LHCN-M2 (cell line): Measurements from ENCODE around the gene FOXP1. TPM values are rescaled to one million over a fixed set of nuclear protein-coding genes. Genes with fewer than 3 reads are reported as not detected.

Source experiments
- DNase-seq: peaks from one replicate; pipeline ENCODE4 v3.0.0-alpha.2; 2012; ENCODE audit warnings: low read depth
- total RNA-seq: library from RNA; depleted of rRNA; stranded (reverse); fragments of >200 nt; gene quantifications from 2 replicates; pipeline ENCODE4 v1.2.3, GENCODE V29; 2014

The FOXP1 gene
- total RNA-seq, 1 experiment from 2014 or later, result 18.2 TPM

DNA sequence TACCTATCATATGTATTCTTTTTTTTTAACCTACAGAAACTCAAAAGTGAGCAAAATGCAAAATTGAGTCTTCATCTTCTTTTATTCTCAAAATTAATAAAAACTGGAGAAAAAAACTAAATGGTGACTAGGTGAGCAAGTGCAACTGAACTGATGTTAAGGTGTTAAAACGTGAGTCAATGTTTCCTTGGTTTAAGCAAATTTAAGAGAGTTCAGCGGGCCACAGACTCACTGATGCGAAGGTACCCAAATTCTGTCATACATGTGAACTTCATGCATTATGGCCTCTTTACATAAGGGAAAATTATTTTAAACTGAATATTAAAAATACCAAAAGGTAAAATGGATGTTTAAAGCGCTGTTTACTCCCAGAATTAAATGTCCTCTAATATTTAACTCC, 206.6 kb downstream of the FOXP1 start:
- no peak for DNase-seq

DNA sequence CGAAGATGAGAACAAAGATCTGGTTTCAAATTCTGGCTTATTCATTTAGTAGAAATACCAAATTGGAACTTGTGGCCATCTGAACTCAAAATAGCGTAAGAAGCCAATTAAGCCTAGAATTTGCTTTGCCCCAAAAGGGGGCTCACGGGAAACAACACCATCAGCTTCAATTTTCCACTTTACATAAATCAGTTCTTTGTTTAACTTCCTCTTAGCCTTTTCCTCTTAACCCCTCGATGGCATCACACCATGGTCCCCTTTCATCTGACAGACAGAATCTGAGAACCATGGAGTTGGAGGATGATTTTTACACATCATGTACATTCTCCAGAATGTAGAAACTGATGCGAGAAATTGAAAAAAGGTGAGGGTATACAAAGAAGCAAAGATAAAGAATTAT, 207.0 kb downstream of the FOXP1 start:
- DNase-seq, result no peak

DNA sequence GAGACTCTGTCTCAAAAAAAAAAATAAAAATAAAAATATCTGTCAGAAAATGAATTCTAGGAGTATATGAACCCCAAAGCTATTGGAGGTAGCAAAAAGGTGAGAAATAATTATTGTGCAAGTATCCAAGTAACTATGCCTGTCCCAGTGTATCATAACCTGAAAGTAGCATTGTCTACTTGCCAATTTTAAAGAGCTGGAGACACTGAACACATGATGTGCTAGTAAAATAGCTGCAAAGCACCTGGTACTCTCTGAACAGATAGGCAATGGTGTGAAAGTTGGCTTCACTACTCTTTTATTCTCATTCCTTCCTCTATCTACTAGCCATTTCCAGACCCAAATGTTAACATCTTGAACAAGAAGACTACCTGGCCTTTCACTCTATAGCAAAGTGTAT, 208.9 kb downstream of the FOXP1 start:
- DNase-seq, result no peak

DNA sequence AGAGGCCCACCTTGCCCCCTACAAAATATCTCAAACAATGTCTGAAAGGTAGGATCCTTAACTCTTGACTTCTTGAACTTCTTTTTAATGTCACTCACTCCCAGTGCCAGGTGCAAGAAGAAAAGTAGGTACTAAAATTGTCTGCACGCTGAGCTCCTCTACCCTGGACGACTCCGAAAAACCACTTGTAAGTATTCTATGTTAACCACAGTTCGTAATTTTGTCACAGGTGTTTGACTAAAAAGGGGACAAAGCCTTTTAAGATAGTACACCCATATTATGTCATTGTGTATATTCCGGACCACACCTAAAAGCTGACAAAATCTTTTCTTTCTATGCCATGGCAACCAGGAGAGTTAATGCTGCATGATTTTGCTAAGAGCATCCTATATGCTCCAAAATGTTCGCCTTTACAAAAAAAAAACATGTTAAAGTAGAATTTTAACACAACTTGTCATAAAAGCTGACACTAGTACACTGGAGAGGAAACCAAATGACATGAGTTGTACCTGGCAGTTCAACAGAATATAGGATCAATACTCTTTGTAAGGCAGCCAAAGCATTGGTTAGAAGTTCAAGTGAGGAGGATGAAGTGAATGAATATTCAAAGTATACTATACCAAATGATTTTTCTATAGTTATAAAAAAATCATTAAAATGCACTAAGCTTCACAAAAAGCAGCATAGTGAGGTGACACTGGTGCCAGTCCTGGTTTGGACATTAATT, 210.5 kb downstream of the FOXP1 start:
- DNase-seq, result no peak

DNA sequence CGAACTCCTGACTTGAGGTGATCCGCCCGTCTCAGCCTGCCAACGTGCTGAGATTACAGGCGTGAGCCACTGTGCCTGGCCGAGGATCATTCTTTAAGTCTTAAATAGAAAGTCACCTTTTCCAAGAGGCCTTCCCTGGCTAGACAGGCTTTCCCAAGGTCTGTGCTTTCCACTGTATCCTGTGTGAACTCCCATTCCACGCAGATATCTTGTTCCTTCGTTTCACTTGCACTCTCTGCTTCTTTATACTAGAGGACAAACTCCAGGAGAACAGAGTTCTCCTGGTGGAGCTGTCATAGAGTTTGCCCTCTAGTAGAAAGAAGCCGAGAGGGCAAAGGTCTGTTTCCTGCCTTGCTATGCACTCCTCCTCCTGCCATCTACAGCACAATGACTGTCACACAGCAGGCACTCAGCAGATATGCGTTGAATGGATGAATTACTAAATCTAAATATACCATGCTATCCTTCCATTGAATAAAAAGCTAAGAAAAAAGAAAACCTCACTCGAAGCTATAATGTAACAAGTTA, 211.2 kb downstream of the FOXP1 start:
- DNase-seq, result no peak

DNA sequence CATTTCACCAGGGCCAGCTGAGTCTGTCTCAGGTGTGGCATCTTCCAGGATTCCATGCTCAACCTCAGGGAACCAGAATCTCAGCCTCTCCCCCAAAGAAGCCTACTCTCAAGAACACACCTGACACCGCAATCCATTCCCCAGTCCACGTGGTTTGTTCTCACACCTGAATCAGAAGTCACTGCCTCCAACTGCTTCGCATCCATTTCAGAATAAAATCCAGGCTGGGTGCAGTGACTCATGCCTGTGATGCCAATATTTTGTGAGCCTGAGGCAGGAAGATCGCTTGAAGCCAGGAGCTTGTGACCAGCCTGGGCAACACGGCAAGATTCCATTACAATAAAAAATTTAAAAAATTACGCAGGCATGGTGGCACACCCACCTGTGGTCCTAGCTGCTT, 212.2 kb downstream of the FOXP1 start:
- DNase-seq, result no peak

DNA sequence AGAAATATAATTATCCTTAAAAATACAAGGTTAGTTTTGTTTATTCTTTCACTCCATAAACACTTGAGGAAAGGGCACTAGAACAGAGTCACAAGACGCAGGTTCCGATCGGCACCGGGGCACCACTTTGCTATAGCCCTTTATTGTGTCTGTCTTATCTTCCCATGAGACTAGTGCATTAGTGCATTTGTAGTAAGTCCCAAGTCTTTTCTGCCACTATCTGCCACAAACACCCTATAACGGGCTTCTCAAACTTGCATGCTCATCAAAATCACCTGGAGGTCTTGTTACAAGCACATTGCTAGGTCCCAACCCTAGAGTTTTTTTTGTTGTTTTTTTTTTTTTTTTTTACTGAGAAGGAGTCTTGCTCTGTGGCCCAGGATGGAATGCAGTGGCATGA, 213.1 kb downstream of the FOXP1 start:
- DNase-seq, result no peak

DNA sequence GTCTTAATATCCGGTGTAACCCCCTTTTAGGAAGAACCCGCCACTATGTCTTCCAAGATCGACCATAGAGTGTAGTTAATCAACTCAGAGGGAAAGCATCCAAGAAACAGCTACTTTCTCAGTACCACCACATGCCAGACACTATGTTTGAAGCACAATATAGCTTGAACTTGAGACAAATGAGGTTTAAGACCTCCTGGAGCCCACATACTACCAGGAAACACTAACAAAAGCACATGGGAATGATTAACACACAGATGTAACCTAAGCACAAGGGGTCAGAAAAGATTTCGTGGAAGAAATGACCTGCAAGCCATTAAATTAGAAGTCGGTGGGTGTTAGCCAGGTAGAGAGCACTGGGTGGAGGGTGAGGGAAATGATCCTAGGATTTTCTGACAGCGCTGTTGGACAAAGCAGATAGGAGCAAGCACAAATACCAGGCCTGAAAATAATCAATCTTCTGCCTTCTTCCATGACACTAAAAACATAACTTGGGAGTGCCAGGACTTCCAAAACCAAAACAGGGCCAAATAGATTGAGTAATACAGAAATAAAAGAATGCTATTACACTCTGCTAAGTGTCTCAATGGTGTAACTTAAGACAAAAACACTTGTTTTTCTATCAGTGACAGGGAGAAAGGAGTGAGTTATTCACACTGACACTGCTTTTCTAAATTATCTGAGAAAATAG, 213.7 kb downstream of the FOXP1 start:
- no peak for DNase-seq

DNA sequence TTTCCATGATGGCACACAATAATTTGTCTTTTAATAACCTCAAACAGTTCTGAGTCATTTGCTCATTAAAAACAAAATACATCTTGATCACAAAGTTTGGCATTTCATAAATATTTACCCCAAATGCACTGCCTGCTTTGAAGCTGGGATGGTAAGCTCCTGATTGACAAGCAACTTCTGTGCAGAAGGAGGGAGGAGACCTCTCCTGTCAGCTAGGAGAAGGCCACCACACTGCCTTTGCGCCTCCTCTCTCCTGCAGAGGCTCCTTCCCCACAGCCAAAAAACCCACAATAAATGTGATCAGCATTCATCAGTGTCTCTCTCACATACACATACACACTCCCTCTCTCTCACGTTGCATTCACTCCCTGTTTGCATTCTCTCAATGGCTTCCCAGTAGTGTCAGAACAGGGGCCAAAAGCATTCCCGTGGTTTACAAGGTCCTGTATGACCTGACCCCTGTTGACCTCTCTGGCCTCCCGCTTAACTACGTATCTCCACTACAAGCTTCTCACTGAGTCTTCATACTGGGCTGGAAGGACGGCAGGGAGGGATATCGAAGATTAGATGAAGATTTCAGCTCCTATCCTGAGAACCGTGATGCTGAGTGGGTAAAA, 216.4 kb downstream of the FOXP1 start:
- DNase-seq, result no peak

DNA sequence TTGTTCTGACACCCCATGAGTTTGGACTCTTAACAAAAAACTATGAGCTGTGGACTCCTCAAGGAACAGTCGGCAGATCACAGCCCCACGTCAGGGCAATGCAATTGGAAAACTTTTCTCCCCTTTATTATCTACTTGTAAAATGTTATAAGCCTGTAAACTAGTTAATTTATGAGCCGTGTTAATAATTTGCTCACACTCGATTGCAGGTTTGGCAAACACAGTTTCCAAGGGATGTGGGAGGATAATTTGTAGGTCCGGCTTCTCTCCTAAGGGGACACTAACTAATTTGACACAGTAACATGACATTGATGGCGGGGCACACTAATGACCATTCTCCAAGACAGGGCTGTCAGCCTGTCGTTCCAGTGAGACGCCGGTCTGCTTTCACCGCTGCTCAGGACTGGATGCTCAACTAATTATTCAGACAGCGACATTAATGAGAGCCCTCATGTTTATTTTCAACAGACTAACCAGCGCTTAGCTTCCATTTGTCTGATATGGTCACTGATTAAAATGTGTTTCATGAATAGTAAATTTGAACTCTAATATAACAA, 222.1 kb downstream of the FOXP1 start:
- DNase-seq, result no peak

DNA sequence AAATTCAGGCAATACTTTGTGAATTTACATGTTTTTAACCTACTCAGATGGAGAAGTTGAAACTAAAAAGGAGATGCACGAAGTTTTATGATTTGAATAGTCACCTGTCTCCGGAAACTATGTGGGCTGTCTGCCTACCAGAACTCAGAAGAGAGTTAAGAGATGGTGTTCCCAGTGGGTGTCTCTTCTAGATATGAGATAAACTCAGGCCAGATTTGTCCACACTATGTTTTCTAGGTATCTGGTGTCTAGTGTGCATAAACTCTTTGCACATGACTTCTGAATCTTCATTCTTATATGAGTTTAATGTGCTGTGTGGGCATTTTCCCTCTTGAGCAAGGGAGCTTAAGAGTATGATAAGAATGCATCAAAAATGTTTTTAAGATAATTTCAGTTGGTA, 222.8 kb downstream of the FOXP1 start:
- DNase-seq, result no peak

DNA sequence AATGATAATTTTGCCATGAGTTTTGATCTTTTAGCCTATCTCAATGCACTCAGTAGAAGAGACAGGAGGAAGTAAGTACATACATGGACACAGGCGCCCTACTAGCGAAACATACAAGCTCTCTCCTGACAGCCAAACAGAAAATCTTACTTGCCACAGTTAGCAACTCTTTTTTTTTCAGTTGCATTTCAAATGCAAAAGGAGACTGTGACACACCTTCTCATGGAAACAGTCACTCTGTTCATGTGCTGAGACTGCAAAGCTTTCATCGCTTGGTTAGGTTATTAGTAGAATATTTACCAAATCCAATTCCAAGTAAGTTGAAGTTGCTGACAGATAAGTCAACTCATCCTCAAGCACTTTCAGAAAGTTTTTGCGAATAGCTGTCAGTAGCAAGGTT, 223.3 kb downstream of the FOXP1 start:
- no peak for DNase-seq

DNA sequence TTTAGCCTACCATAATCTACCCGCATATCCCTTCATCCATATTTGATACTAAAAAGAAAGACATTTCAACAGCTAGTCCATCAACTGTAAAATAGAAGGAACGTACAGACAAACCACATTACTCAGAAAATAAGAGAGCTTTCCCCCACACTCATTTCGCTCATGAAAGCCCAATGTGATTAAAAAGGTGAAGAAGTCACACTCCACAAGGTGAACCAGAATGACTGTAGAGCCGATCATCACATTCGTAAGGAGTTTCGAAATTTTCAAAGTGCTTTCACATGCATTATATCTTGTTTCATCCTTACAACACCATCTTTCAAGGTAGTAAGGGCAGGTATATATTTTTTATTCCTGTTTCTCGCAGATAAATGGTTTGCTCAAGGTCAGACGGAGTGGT, 225.3 kb downstream of the FOXP1 start:
- no peak for DNase-seq

DNA sequence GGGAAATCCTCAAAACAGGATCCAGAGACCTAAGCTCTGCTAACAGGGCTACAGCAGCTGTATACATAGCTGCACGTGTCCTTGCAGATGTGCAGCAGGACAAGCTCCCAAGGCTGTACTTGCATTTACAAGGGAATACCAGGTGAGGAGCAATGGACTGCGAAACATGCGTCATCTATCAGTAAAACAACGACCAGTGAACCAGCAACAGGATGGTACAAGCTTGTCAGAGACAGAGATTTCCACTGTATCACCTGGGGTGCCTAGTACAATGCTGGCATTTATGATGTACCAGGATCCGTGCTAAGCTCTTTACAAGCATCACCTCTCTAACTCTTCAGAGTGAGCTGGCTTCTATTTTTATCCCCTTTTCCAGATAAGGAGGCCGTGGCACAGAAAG, 227.3 kb downstream of the FOXP1 start:
- no peak for DNase-seq

DNA sequence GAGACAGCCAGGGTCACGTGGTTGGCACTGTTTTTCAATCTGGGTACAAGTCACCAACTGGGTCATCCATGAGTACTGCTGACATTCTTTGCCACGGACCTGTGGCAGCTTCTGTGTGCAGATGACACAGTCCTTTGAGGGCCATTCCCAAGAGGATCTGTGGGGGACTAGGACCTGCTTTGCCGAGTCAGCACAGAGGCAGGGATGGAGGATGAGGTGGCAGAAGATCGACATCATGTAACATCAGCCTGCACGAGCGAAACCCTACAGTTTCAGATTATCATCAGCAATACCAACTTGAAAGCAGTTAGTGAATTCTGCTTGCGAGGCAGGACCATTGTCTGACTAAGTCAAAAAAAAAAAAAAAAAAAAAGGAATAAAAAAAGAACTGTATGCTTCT, 227.7 kb downstream of the FOXP1 start:
- DNase-seq, result no peak

DNA sequence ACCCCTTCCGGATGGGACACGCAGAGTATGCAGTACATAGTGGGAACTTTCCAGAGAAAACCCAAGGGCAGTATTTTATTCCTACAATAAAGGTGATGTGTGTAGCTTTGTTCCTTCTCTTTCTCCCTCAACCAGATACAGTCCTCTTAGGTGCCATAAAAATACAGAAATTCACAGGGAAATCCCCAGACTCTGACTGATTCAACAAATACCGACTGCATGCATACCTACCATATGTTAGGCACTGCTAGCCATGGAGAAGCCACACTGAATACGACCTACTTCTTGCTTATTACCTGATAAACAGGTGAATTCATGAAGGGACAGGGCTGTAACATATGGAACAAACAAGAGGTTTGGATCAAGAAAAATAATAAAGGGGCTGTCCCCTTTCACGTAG, 228.5 kb downstream of the FOXP1 start:
- no peak for DNase-seq

DNA sequence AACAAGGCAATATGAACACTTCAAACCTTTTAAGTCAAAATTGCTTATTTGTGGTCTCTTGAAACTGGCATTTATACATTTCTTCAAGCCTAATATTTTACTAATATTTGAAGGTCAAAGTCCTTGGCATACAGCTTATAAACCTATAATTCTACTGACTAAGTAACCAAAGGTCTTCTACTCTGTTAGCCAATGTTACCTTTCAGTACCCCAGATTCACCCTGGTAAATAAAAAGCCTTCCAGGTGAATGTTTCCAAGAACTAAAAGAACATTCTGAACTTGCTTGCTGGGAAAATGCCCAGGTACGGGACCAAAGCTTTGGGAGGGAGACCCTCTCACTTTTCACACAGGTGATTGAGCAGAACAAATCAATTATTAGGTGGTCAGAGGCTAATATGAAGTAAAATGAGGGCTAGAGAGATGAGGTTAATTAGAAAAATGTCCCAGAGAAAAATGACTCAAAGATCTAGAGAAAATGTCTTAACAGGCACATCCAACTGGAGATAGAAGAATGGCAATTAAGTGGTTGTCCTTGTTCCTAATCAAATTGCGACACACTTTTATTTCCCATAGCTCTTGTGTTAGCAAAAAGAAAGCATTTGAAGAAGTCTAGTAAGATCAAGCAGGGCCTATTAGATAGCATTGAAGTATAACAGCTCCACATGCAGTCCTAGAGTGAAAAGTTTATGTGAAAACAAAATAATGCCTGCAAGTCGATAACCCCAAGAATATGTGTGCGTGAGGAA, 232.0 kb downstream of the FOXP1 start:
- DNase-seq, result no peak

DNA sequence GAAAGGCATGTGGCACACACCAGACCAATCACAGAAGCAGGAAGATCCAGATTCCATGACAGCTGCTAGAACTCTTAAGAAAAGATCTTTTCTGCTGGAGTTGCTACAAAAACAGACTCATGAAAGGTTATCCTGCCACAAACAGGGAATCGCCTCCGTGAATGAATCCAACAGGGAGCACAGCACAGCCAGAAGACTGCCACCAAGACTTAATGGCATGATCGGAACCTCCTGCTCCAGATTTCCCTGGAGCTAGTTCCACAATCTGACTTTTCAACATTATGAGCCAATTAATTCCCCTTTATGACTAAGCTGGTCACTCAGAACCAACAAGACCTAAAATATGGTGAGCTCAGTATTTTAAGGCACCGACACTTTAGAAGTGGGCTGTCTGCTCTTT, 232.5 kb downstream of the FOXP1 start:
- DNase-seq, result no peak

DNA sequence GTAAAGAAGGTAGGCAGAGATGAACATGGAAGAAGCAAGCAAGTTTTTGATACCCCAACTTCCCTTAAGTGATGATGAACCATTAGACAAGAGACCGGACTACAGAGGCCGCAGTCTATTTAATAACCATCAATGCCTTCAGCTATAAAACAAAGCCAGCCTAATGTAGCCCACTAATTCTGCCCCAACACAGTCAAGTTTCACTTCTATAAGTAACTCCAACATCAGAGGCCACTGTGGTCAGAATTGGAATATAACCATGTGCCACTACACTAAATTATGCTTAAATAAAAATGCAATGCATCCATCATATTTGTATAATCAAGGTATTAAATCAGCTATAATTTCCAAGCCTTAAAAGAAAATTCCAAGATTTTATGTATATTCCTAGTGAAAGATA, 234.7 kb downstream of the FOXP1 start:
- no peak for DNase-seq

DNA sequence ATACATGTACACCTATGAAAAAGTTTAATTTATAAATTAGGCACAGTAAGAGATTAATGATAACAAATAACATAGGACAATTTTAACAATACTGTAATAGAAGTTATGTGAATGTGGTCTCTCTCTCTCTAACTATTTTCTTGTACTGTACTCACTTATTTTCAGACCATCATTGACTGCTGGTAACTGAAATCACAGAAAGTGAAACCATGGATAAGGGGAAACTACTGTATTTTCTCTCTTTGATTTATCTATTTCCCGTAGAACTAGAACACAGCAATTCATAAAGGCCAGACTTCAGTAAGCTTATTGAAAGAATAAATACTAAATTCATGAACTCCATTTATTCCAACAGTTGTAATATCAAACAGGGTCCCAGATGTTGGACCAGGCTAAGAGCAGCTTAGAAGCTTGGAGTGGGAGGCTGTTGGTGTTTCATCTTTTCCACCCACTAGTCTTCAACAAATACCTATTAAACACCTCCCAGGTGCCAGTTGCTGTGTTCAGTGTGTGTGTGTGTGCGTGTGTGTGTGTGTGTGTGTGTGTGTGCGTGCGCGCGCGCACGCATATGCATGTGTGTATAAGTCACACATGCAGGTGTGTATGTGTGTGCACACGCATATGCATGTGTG, 235.4 kb downstream of the FOXP1 start:
- no peak for DNase-seq

DNA sequence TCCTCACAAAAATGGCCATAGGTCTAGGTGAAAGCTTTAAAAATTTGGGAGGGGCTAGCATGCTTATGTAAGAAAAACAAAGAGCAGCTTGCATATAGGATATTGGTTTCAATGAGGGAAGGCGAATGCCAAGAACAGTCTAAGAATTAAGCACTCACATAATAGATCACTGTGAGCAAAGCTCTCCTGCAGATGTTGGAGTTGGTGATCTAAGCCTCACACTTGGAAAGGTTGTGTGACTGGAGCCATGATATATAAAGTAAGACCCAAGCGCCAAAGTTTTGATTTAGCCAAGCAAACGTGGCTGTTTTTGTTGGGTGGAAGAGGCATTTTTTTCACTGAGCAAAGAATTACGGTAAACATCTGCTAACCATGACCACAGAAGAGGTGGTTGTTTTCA, 237.5 kb downstream of the FOXP1 start:
- DNase-seq, result no peak
